ENCODE data around the gene MAST3.

GRCh38 chr19:18096258-18096657, 1.3 kb upstream of the MAST3 start:
- TF ChIP-seq CTCF (IDR thresholded peaks at IDR 0.05; ENCODE audit: low read depth, low read length) (no peak), EZH2phosphoT487 (IDR thresholded peaks at IDR 0.05; ENCODE audit: low read depth) (no peak)
